ENCODE measurements around the gene ACTA2. TPM values are rescaled to one million over a fixed set of nuclear protein-coding genes. Genes with fewer than 3 reads are reported as not detected.

Gene ACTA2
- total RNA-seq, 1 experiment from 2014 or later = not detected

- H3K9me3 Mint-ChIP-seq (ENCODE audit: unreplicated experiment) = no peaks in the 10 kb centered on the region
- no peaks in the 10 kb centered on the region for H3K9me3 ChIP-seq
- no peaks in the 10 kb centered on the region for H3K36me3 Mint-ChIP-seq (ENCODE audit: insufficient read depth, unreplicated experiment)
- no peak for TF ChIP-seq CTCF (IDR thresholded peaks at IDR 0.05; ENCODE audit: insufficient read depth in 1 of 2, low read depth in 1 of 2, low read length in 1 of 2, severe bottlenecking in 1 of 2, unreplicated experiment in 1 of 2)
- no peak for DNase-seq
- intact Hi-C loops (cut with micrococcal nuclease; ENCODE audit: unreplicated experiment) = no loop called here
- no peak overlapping the region for H3K4me3 ChIP-seq (ENCODE audit: low read depth, low read length)
- no TSS peak for BruUV-seq (replicated peaks)
- peaks cover 19% of the 10 kb centered on the region for H3K4me1 Mint-ChIP-seq (ENCODE audit: low read depth, unreplicated experiment)
- no peaks in the 10 kb centered on the region for H3K27me3 Mint-ChIP-seq (ENCODE audit: insufficient read depth, unreplicated experiment)
- ChIA-PET CTCF (no interaction called here), POLR2A (no interaction called here)
- no peaks in the 10 kb centered on the region for H3K27me3 ChIP-seq (replicated peaks; ENCODE audit: control insufficient read depth, insufficient read depth, low read length)
- H3K4me1 ChIP-seq = peaks cover 50% of the 10 kb centered on the region
- no peak overlapping the region for H3K4me3 Mint-ChIP-seq (ENCODE audit: unreplicated experiment)
- H3K36me3 ChIP-seq (ENCODE audit: control insufficient read depth, insufficient read depth, low read length) = no peaks in the 10 kb centered on the region
- no peak overlapping the region for H3K27ac Mint-ChIP-seq (ENCODE audit: unreplicated experiment)
Observed at GRCh38 chr10:88901206-88901983, 51.2 kb downstream of the ACTA2 start.

- H3K27me3 Mint-ChIP-seq (ENCODE audit: insufficient read depth, unreplicated experiment) = no peaks in the 10 kb centered on the region
- no peak overlapping the region for H3K27ac Mint-ChIP-seq (ENCODE audit: unreplicated experiment)
- Histone ChIP-seq H3K9me3 (no peaks in the 10 kb centered on the region), H3K27me3 (replicated peaks; ENCODE audit: control insufficient read depth, insufficient read depth, low read length) (no peaks in the 10 kb centered on the region), H3K36me3 (ENCODE audit: control insufficient read depth, insufficient read depth, low read length) (no peaks in the 10 kb centered on the region), H3K4me3 (ENCODE audit: low read depth, low read length) (no peak overlapping the region), H3K4me1 (peaks cover 65% of the 10 kb centered on the region)
- H3K4me1 Mint-ChIP-seq (ENCODE audit: low read depth, unreplicated experiment) = peaks cover 20% of the 10 kb centered on the region
- CTCF ChIA-PET = no interaction called here
- no peak overlapping the region for H3K4me3 Mint-ChIP-seq (ENCODE audit: unreplicated experiment)
- intact Hi-C loops (cut with micrococcal nuclease; ENCODE audit: unreplicated experiment) = no loop called here
- no peaks in the 10 kb centered on the region for H3K9me3 Mint-ChIP-seq (ENCODE audit: unreplicated experiment)
- DNase-seq = no peak
- POLR2A ChIA-PET = no interaction called here
- no peaks in the 10 kb centered on the region for H3K36me3 Mint-ChIP-seq (ENCODE audit: insufficient read depth, unreplicated experiment)
- no TSS peak for BruUV-seq (replicated peaks)
- TF ChIP-seq CTCF (IDR thresholded peaks at IDR 0.05; ENCODE audit: insufficient read depth in 1 of 2, low read depth in 1 of 2, low read length in 1 of 2, severe bottlenecking in 1 of 2, unreplicated experiment in 1 of 2) = no peak
Observed at GRCh38 chr10:88899886-88900285, 52.7 kb downstream of the ACTA2 start.

- peaks cover 20% of the 10 kb centered on the region for H3K4me1 Mint-ChIP-seq (ENCODE audit: low read depth, unreplicated experiment)
- POLR2A ChIA-PET = no interaction called here
- intact Hi-C loops (cut with micrococcal nuclease; ENCODE audit: unreplicated experiment) = no loop called here
Observed at GRCh38 chr10:88898727-88899126, 53.8 kb downstream of the ACTA2 start.

More at GRCh38 chr10:88898727-88899126, 53.8 kb downstream of the ACTA2 start:
- Histone ChIP-seq H3K9me3 (no peaks in the 10 kb centered on the region), H3K4me1 (peaks cover 61% of the 10 kb centered on the region), H3K36me3 (ENCODE audit: control insufficient read depth, insufficient read depth, low read length) (no peaks in the 10 kb centered on the region), H3K27me3 (replicated peaks; ENCODE audit: control insufficient read depth, insufficient read depth, low read length) (no peaks in the 10 kb centered on the region), H3K4me3 (ENCODE audit: low read depth, low read length) (no peak overlapping the region)
- CTCF ChIA-PET = no interaction called here
- no TSS peak for BruUV-seq (replicated peaks)
- Mint-ChIP-seq H3K9me3 (ENCODE audit: unreplicated experiment) (no peaks in the 10 kb centered on the region), H3K27me3 (ENCODE audit: insufficient read depth, unreplicated experiment) (no peaks in the 10 kb centered on the region), H3K4me3 (ENCODE audit: unreplicated experiment) (no peak overlapping the region), H3K27ac (ENCODE audit: unreplicated experiment) (no peak overlapping the region), H3K36me3 (ENCODE audit: insufficient read depth, unreplicated experiment) (no peaks in the 10 kb centered on the region)
- no peak for DNase-seq
- TF ChIP-seq CTCF (IDR thresholded peaks at IDR 0.05; ENCODE audit: insufficient read depth in 1 of 2, low read depth in 1 of 2, low read length in 1 of 2, severe bottlenecking in 1 of 2, unreplicated experiment in 1 of 2) = no peak
